H9 (cell line): Measurements from ENCODE around the gene DIS3L2. TPM values are rescaled to one million over a fixed set of nuclear protein-coding genes. Genes with fewer than 3 reads are reported as not detected.

Source experiments
- DNase-seq: peaks from one replicate; pipeline ENCODE4 v3.0.0-alpha.2; 2017
- H2AFZ ChIP-seq: one replicate; pipeline ENCODE4 v1.6.1; 2013; ENCODE audit warnings: mild to moderate bottlenecking, low read length, control low read depth, moderate library complexity
- H2AK5ac ChIP-seq: 2 replicates; pipeline ENCODE4 v1.6.1; 2013; ENCODE audit warnings: low read length, control low read depth, mixed read lengths; ENCODE audit not compliant: insufficient read length
- H2BK120ac ChIP-seq: one replicate; pipeline ENCODE4 v1.6.1; 2013; ENCODE audit warnings: low read depth, mild to moderate bottlenecking, low read length, control low read depth, inconsistent platforms; ENCODE audit not compliant: poor library complexity, severe bottlenecking
- H2BK12ac ChIP-seq: 2 replicates; pipeline ENCODE4 v1.6.1; 2013; ENCODE audit warnings: low read length, control low read depth, mixed read lengths, low read depth; ENCODE audit not compliant: insufficient read length
- H2BK15ac ChIP-seq: 2 replicates; pipeline ENCODE4 v1.6.1; 2013; ENCODE audit warnings: low read depth, low read length, control low read depth
- H2BK20ac ChIP-seq: one replicate; pipeline ENCODE4 v1.6.1; 2013; ENCODE audit warnings: low read depth, mild to moderate bottlenecking, low read length, control low read depth, inconsistent platforms; ENCODE audit not compliant: poor library complexity, severe bottlenecking
- H2BK5ac ChIP-seq: 2 replicates; pipeline ENCODE4 v1.6.1; 2013; ENCODE audit warnings: low read length, control low read depth, mixed read lengths; ENCODE audit not compliant: insufficient read length
- H3K14ac ChIP-seq: 2 replicates; pipeline ENCODE4 v1.6.1; 2013; ENCODE audit warnings: low read length, control low read depth; ENCODE audit not compliant: insufficient read depth
- H3K18ac ChIP-seq: 2 replicates; pipeline ENCODE4 v1.6.1; 2013; ENCODE audit warnings: low read depth, mild to moderate bottlenecking, mixed read lengths, low read length, control low read depth; ENCODE audit not compliant: insufficient read length
- H3K23ac ChIP-seq: 2 replicates; pipeline ENCODE4 v1.6.1; 2013; ENCODE audit warnings: low read length, control low read depth, mixed read lengths, low read depth; ENCODE audit not compliant: insufficient read length
- H3K23me2 ChIP-seq: 2 replicates; pipeline ENCODE4 v1.6.1; 2013; ENCODE audit warnings: low read depth, mild to moderate bottlenecking, mixed read lengths, low read length, control low read depth; ENCODE audit not compliant: insufficient read length, poor library complexity, severe bottlenecking
- H3K27ac ChIP-seq: 2 replicates; pipeline ENCODE4 v1.5.1; 2013; ENCODE audit warnings: low read length, control low read depth, mixed read lengths, low read depth; ENCODE audit not compliant: insufficient read length
- H3K27me3 ChIP-seq: 2 replicates; pipeline ENCODE4 v1.6.1; 2013; ENCODE audit warnings: low read length, control low read depth, inconsistent platforms; ENCODE audit not compliant: insufficient read depth
- H3K4ac ChIP-seq: 2 replicates; pipeline ENCODE4 v1.6.1; 2013; ENCODE audit warnings: low read depth, mild to moderate bottlenecking, control low read depth, inconsistent platforms, low read length, moderate library complexity
- H3K4me1 ChIP-seq: 2 replicates; pipeline ENCODE4 v1.6.1; 2013; ENCODE audit warnings: low read length, control low read depth, inconsistent platforms; ENCODE audit not compliant: insufficient read depth
- H3K4me2 ChIP-seq: 2 replicates; pipeline ENCODE4 v1.6.1; 2013; ENCODE audit warnings: low read length, control low read depth, mixed read lengths; ENCODE audit not compliant: insufficient read length, insufficient read depth
- H3K56ac ChIP-seq: 2 replicates; pipeline ENCODE4 v1.6.1; 2013; ENCODE audit warnings: low read depth, mild to moderate bottlenecking, mixed read lengths, low read length, control low read depth; ENCODE audit not compliant: insufficient read length
- H3K79me1 ChIP-seq: 2 replicates; pipeline ENCODE4 v1.6.1; 2013; ENCODE audit warnings: low read depth, mild to moderate bottlenecking, moderate library complexity, low read length, control low read depth, inconsistent platforms; ENCODE audit not compliant: insufficient read depth, poor library complexity, severe bottlenecking
- H3K79me2 ChIP-seq: 2 replicates; pipeline ENCODE4 v1.6.1; 2013; ENCODE audit warnings: low read length, control low read depth, inconsistent platforms; ENCODE audit not compliant: insufficient read depth
- H3K9ac ChIP-seq: 2 replicates; pipeline ENCODE4 v1.6.1; 2013; ENCODE audit warnings: low read length, control low read depth, mixed read lengths; ENCODE audit not compliant: insufficient read length; ENCODE audit errors: extremely low read depth
- H3K9me3 ChIP-seq: one replicate; pipeline ENCODE4 v1.6.1; 2013; ENCODE audit warnings: low read depth, low read length, inconsistent platforms; ENCODE audit not compliant: control insufficient read depth
- H3T11ph ChIP-seq: one replicate; pipeline ENCODE4 v1.6.1; 2013; ENCODE audit warnings: mild to moderate bottlenecking, low read length, control low read depth, inconsistent platforms
- H4K20me1 ChIP-seq: one replicate; pipeline ENCODE4 v1.6.1; 2013; ENCODE audit not compliant: control insufficient read depth, insufficient read length, insufficient read depth
- H4K5ac ChIP-seq: 2 replicates; pipeline ENCODE4 v1.6.1; 2013; ENCODE audit warnings: low read depth, mild to moderate bottlenecking, mixed read lengths, low read length, control low read depth; ENCODE audit not compliant: insufficient read length
- H4K8ac ChIP-seq: replicated peaks from 2 replicates; pipeline ENCODE4 v1.6.1; 2013; ENCODE audit warnings: low read length, control low read depth, mixed read lengths, low read depth; ENCODE audit not compliant: insufficient read length
- H4K91ac ChIP-seq: 2 replicates; pipeline ENCODE4 v1.6.1; 2013; ENCODE audit warnings: low read depth, mild to moderate bottlenecking, moderate library complexity, mixed read lengths, low read length, control low read depth; ENCODE audit not compliant: insufficient read length
- H3K27ac Mint-ChIP-seq, 3 experiments: 2 replicates in 2 of 3; 3 replicates in 1 of 3; pipeline ENCODE4 v1.8.0; 2020 to 2021; ENCODE audit warnings: mixed read lengths in 3 of 3, mild to moderate bottlenecking in 1 of 3, moderate library complexity in 1 of 3
- H3K27me3 Mint-ChIP-seq: 2 replicates; pipeline ENCODE4 v1.8.0; 2021; ENCODE audit warnings: low read depth, mild to moderate bottlenecking, moderate library complexity, mixed read lengths
- H3K36me3 Mint-ChIP-seq, 3 experiments: 2 replicates in 2 of 3; 3 replicates in 1 of 3; pipeline ENCODE4 v1.8.0; 2020 to 2021; ENCODE audit warnings: low read depth in 3 of 3, mixed read lengths in 3 of 3; ENCODE audit not compliant: insufficient read depth in 1 of 3
- H3K4me1 Mint-ChIP-seq, 2 experiments: 2 replicates each; pipeline ENCODE4 v1.8.0; 2020; ENCODE audit warnings: mixed read lengths in 2 of 2
- H3K4me3 Mint-ChIP-seq, 2 experiments: 2 replicates in 1 of 2; 3 replicates in 1 of 2; pipeline ENCODE4 v1.8.0; 2020 to 2021; ENCODE audit warnings: mild to moderate bottlenecking in 2 of 2, mixed read lengths in 2 of 2, moderate library complexity in 1 of 2
- H3K9me3 Mint-ChIP-seq, 2 experiments: 2 replicates in 1 of 2; 3 replicates in 1 of 2; pipeline ENCODE4 v1.8.0; 2020; ENCODE audit warnings: mild to moderate bottlenecking in 2 of 2, mixed read lengths in 2 of 2, moderate library complexity in 1 of 2
- WGBS: extraction: QIAGEN DNeasy Blood & Tissue Kit; methylation state at CpG from one replicate; pipeline ENCODE4 v1.1.7; 2013; ENCODE audit warnings: missing lambda C conversion rate, low lambda C conversion rate, mixed read lengths; ENCODE audit not compliant: insufficient read length; ENCODE audit errors: extremely low coverage; 5-methylcytosine and 5-hydroxymethylcytosine counted together
- total RNA-seq: library from RNA; stranded (reverse); gene quantifications from 2 replicates; pipeline ENCODE4 v1.2.1, GENCODE V29; 2021
- TF ChIP-seq, protein P1 (sequence below): fragments of 200-600 bp; sonication (generic); conservative IDR thresholded peaks from 3 replicates; pipeline ENCODE4 v1.8.0; 2021; ENCODE audit warnings: antibody characterized with exemption, mild to moderate bottlenecking

DIS3L2 gene
- total RNA-seq, 1 experiment from 2014 or later: 28.1 TPM

DNA sequence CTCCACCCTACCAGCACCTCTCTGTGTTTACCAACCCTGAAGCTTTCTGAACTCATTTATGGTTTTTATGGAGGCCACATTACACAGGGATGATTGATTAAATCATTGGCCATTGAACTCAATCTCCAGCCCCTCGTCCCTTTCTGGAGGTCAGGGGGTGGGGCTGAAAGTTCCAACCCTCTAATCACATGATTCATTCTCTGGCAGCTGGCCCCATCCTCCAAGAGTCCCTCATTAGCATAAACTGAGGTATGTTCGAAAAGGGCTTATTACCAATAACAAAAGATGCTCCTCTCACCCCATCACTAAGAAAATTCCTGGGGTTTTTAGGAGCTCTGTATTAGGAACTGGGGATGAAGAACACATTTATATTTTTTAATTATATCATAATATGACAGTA lies 92.3 kb downstream of the DIS3L2 start:
- peak; percentile 52 for DNase-seq
- TF ChIP-seq, protein P1, sequence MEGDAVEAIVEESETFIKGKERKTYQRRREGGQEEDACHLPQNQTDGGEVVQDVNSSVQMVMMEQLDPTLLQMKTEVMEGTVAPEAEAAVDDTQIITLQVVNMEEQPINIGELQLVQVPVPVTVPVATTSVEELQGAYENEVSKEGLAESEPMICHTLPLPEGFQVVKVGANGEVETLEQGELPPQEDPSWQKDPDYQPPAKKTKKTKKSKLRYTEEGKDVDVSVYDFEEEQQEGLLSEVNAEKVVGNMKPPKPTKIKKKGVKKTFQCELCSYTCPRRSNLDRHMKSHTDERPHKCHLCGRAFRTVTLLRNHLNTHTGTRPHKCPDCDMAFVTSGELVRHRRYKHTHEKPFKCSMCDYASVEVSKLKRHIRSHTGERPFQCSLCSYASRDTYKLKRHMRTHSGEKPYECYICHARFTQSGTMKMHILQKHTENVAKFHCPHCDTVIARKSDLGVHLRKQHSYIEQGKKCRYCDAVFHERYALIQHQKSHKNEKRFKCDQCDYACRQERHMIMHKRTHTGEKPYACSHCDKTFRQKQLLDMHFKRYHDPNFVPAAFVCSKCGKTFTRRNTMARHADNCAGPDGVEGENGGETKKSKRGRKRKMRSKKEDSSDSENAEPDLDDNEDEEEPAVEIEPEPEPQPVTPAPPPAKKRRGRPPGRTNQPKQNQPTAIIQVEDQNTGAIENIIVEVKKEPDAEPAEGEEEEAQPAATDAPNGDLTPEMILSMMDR: no peak
- no peaks in the 10 kb centered on the region for H3K9me3 Mint-ChIP-seq

More for the DNA sequence above, 92.3 kb downstream of the DIS3L2 start:
- Histone ChIP-seq H3K79me1 (no peaks in the 10 kb centered on the region), H3K79me2 (no peaks in the 10 kb centered on the region), H4K91ac (no peak overlapping the region), H3K14ac (no peak overlapping the region), H2BK12ac (no peak overlapping the region), H3K23ac (no peak overlapping the region), H3K27ac (no peak overlapping the region), H2BK5ac (no peak overlapping the region), H3K18ac (no peak overlapping the region), H2BK120ac (no peak overlapping the region), H4K20me1 (no peaks in the 10 kb centered on the region), H3K9me3 (no peaks in the 10 kb centered on the region), H3K9ac (no peak overlapping the region), H2BK15ac (no peak overlapping the region), H2AFZ (no peak overlapping the region), H2AK5ac (no peak overlapping the region), H3K56ac (no peak overlapping the region), H3K4me2 (no peak overlapping the region), H3K23me2 (no peaks in the 10 kb centered on the region), H3K4ac (no peak overlapping the region), H4K8ac (no peak overlapping the region), H3T11ph (no peak overlapping the region), H2BK20ac (no peak overlapping the region), H4K5ac (no peak overlapping the region), H3K27me3 (no peaks in the 10 kb centered on the region), H3K4me1 (peaks cover 7% of the 10 kb centered on the region; the same call in 1 of the 2 replicates)
- H3K27me3 Mint-ChIP-seq: no peaks in the 10 kb centered on the region
- H3K4me3 Mint-ChIP-seq: no peak overlapping the region
- WGBS: no CpG with 5 or more reads among the region's 2 CpGs
- H3K27ac Mint-ChIP-seq: no peak overlapping the region; a peak in 1 of 7 replicates
- peaks cover 19 to 20% of the 10 kb centered on the region in 2 experiments for H3K4me1 Mint-ChIP-seq
- H3K36me3 Mint-ChIP-seq: peaks cover 0 to 5% (median 0%) of the 10 kb centered on the region in 3 experiments; a peak in 2 of 7 replicates
